Measurements from ENCODE around the gene TSPAN6.

The TSPAN6 gene

DNA sequence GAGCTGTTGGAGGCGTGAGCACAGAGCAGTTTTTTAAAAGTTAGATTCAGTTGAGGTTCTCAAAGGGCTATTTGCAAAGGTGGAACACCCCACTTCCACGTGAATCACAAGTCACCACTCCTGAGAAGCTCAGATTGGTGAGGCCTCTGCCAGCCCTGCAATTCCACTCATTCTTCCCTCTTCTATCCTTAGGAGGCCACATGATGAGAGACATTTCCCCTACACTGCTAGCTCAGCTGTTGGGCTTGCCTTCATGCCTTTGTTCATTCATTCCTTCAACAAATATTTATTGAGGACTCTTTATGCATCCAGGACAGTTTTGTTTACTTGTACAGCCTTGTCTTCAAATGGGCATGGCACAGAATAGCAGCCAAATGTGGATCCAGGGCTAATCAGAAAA is 11.1 kb upstream of the TSPAN6 start:
- no peak for DNase-seq (ENCODE audit: low spot score)

GRCh38 chrX:100647095-100647494 is 10.5 kb upstream of the TSPAN6 start:
- DNase-seq (ENCODE audit: low spot score), result no peak

DNA sequence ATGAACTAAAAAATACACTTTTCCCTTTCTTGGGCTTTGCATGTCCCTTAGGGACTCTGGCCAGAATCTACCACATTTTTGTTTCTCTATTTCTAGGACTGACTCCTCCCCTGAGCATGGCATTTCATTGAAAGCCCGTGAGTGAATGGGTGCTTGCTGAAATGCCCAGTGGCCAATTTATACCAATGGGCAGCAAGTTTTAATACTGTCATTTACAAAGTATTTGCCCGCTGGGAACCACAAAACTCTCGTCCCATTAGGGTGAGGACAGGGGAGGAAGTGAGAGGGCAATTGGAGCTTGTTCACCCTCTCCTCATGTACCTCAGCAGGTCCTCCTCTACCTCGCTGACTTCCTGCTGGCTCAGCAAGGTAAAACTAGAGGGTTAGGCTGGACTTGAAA is 8.5 kb upstream of the TSPAN6 start:
- no peak for DNase-seq (ENCODE audit: low spot score)

GRCh38 chrX:100643956-100644860 is 7.6 kb upstream of the TSPAN6 start, which contains the start of gene SRPX2:
SRPX2 (plus strand) TSS chrX:100644199; CDS start chrX:100646323, 2,124 bp downstream.
- DNase-seq (ENCODE audit: low spot score), result no peak

- DNase-seq (ENCODE audit: low spot score), result no peak
These were observed 6.6 kb upstream of the TSPAN6 start for GRCh38 chrX:100643212-100643611.

DNA sequence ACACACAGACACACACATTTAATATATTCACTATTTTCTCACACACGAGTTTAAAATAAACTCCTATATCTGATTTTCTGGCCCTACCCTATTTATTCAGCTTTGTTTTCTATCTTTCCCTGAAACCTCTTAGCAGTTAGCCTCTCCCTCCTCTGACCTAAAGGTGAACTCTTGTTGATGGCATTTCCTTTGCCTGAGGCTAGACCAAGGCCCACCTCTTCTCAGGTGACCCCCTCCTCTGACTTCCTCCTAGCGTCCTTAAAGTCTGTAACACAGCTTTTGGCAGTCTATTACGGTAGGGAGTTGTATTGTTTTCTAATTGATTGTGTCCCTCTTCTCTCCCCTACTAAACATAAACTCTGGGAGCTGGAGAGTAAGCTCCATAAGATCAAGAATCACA is 5.7 kb upstream of the TSPAN6 start:
- DNase-seq (ENCODE audit: low spot score), result no peak

GRCh38 chrX:100635989-100636320 is 651 bp downstream of the TSPAN6 start:
- DNase-seq (ENCODE audit: low spot score), result no peak

GRCh38 chrX:100635040-100635439 is 1.6 kb downstream of the TSPAN6 start:
- no peak for DNase-seq (ENCODE audit: low spot score)

DNA sequence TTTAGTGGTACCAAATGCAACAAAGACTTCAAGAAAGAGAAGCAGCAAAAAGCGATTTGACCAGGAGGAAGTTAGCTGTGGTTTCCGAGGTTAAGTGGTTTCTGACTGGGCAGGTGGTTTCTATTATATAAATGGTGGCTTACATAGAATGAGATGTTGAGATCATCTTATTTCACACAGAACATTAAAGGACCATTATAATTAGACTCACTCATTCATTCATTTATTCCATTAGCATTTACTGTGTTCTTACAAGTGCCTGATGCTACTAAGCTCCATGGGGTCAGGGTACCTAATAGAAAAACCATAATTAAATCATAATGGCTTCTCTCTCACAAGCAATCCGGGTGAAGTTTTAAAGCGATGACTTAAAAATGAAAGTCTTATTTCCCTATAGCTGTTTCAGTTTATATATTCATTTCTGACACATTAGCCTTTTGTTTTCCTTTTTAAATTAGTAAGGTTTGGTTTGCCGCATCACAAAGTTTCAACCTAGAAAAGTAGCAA is 10.6 kb downstream of the TSPAN6 start:
- no peak for DNase-seq (ENCODE audit: low spot score)

GRCh38 chrX:100623001-100623400 is 13.6 kb downstream of the TSPAN6 start:
- DNase-seq (ENCODE audit: low spot score), result no peak

DNA sequence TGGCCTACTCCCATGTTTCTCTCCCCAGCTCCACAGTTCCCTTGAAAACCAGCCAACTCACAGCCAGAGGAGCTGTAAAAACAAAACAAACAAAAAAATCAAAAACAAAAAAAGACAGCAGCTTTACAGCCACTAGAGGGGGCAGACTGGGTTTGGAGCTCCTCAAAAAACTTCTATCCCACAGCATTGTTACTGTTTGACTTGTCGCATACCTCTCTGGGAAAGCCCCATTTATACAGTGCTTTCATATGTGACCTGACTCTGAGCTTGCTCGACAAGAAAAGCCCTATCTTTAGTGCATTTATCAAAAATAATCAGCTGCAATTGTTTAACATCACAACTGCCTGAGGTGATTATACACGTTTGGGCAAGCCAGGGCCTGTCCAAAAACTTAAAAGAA is 21.6 kb downstream of the TSPAN6 start:
- DNase-seq (ENCODE audit: low spot score), result peak; percentile 20

DNA sequence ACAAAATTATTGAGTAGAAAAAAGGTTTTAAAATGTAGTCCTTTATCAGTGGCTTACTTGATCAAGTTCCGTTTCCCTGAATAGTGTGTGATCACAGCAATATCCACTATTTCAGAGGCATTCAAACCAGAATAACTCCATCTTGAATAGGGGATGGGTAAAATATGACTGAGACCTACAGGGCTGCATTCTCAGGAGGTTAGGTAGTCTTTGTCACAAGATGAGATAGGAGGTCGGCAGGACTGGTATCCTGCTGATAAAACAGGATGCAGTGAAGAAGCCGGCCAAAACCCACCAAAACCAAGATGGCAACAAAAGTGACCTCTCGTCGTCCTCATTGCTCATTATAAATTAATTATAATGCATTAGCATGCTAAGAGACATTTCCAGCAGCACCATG is 24.7 kb downstream of the TSPAN6 start:
- no peak for DNase-seq (ENCODE audit: low spot score)

DNA sequence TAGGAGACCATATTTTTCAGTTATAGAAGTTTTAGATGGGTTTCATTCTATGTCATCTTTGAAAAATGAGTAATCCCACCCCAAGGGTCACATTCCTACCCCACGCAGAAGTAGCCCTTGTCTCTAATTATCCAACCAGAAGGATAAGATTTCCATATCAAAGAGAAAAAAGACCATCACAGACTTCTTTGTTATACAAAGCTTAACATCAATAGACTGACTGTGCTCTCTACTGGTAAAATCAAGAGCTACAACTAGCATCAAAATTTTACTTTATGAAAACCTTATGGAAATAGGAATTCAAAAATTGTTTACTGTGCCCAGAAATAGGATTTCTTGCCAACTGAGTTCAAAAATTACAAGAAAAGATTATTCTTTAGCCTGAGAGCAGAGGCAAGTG is 27.0 kb downstream of the TSPAN6 start:
- DNase-seq (ENCODE audit: low spot score), result peak; percentile 29

- no peak for DNase-seq (ENCODE audit: low spot score)
These were observed 29.9 kb downstream of the TSPAN6 start for GRCh38 chrX:100606753-100607152.

- DNase-seq (ENCODE audit: low spot score), result no peak
These were observed 35.8 kb downstream of the TSPAN6 start for GRCh38 chrX:100600758-100601157.

- DNase-seq (ENCODE audit: low spot score), result no peak
These were observed 36.3 kb downstream of the TSPAN6 start for GRCh38 chrX:100600340-100600739.

- no peak for DNase-seq (ENCODE audit: low spot score)
These were observed 37.1 kb downstream of the TSPAN6 start for GRCh38 chrX:100599456-100599855.

DNA sequence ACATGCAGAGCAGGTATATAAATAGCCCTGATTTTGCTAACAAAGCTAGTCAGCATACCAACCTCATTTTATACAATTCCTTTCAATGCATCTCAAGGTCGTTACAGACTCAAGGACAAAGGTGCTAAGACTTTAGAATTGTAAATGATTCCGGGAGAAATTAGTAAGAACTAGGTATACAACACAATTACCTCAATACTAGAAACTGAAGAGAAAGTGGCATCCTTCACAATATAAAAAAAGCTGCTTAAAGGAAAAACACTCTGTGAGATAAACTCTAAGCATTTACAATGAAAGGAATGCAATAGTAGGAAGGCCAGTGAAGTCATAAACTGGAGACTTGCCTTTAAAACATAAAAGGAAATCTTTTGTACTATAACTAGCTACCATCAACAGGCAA is 40.0 kb downstream of the TSPAN6 start:
- no peak for DNase-seq (ENCODE audit: low spot score)

GRCh38 chrX:100593581-100593980 is 43.0 kb downstream of the TSPAN6 start:
- peak; percentile 23 for DNase-seq (ENCODE audit: low spot score)

DNA sequence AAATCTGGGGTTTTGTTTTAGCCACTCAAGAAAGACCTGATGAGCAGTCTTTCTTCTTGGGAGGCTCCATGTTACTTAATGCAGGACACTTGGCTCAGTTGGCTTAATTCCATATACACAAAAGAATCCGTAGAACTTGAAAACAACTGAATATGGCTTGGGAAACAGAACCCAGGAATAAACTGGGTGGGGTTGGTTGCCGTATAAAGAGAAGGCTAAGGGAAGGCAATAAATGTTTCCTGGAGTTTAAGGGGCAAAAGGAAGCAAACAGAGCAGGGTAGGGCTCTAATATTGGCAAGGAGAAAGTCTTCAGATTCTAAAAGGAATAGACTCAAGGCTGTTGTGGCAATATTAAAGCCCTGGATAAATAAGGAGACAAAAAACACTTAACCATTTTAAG is 43.5 kb downstream of the TSPAN6 start:
- no peak for DNase-seq (ENCODE audit: low spot score)

DNA sequence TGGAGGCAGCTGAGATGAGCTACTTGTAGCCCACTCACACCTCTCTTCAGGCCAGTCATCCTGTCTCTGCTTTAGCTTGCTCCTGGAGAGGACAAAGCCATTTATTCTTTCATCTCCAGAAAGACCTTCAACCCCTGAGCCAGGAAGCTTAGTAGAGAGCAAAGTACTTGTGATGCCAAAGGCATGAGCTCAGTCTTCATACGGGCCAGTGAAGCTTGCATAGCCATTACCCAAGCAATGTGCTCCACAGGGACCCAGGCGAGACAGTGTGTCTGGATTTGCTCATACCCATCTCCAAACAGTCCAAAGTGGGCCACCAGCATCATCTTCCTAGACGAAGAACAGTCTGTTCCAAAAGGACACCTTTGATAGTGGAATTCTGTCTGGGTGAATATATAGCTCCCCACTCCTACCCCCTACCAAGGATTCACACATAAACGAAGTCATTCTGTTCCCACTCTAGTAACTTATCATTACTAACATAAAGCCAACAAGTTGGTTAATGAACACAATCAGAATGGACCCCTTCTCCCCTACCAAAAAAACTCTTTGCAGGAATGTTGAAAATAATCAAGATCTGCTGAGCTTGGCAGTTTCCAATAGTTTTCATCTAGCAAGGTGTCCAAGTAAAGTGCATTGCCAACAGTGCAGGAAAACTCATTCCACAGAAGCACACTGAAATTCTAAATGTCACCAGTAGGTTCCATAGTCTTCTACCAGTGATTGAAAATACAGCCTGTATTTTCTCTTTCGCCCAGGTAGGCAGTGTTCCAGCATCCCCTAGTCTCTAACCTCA is 45.2 kb downstream of the TSPAN6 start:
- DNase-seq (ENCODE audit: low spot score), result no peak

DNA sequence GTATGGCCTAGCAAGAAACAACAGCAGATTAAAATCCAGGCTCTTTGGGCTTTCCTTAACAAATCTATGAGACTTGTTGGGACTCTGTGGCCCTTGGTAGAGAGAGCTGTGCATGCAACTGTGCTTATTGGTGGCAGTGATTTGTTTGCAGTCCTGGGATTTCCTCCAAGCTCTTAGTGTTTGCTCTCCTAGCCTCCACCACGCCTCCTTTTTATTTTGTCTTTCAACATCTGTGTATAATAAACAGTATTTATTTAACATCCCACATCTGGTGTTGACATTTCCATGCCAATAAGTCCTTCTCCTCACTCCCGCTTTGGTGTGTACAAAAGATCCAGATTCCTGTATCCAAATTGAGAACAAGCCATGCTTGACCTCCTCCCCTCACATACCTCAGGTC is 48.7 kb downstream of the TSPAN6 start:
- no peak for DNase-seq (ENCODE audit: low spot score)

- DNase-seq (ENCODE audit: low spot score), result no peak
These were observed 49.9 kb downstream of the TSPAN6 start for GRCh38 chrX:100586747-100587146.

Data from iPS-NIHi11 (cell line).